Hepatocyte (in vitro differentiated cells): ENCODE results near the gene ZBTB5. TPM values are rescaled to one million over a fixed set of nuclear protein-coding genes. Genes with fewer than 3 reads are reported as not detected.

Experiments
- DNase-seq: peaks from one replicate; pipeline ENCODE4 v3.0.0-alpha.2; 2016; ENCODE audit warnings: low spot score
- H2AFZ ChIP-seq: fragments of 200-600 bp; sonication (generic); 2 replicates; pipeline ENCODE4 v1.6.0; 2016; ENCODE audit warnings: antibody characterized with exemption, mild to moderate bottlenecking
- H3K27ac ChIP-seq: fragments of 200-600 bp; sonication (generic); 2 replicates; pipeline ENCODE4 v1.5.1; 2016; ENCODE audit warnings: mild to moderate bottlenecking
- H3K27me3 ChIP-seq: fragments of 200-600 bp; sonication (generic); 2 replicates; pipeline ENCODE4 v1.6.1; 2016
- H3K36me3 ChIP-seq: fragments of 200-600 bp; sonication (generic); replicated peaks from 2 replicates; pipeline ENCODE4 v1.5.1; 2016; ENCODE audit warnings: low read depth; ENCODE audit not compliant: insufficient read depth
- H3K4me1 ChIP-seq: fragments of 200-600 bp; sonication (generic); 2 replicates; pipeline ENCODE4 v1.5.1; 2016; ENCODE audit warnings: mild to moderate bottlenecking, moderate library complexity; ENCODE audit not compliant: insufficient read depth
- H3K4me2 ChIP-seq: fragments of 200-600 bp; sonication (generic); 2 replicates; pipeline ENCODE4 v1.6.0; 2016
- H3K4me3 ChIP-seq: fragments of 200-600 bp; sonication (generic); 2 replicates; pipeline ENCODE4 v1.5.1; 2016; ENCODE audit warnings: mild to moderate bottlenecking
- H3K79me2 ChIP-seq: fragments of 200-600 bp; sonication (generic); 2 replicates; pipeline ENCODE4 v1.6.0; 2017; ENCODE audit warnings: mild to moderate bottlenecking
- H3K9me2 ChIP-seq: fragments of 200-600 bp; sonication (generic); replicated peaks from 2 replicates; pipeline ENCODE4 v1.6.0; 2017; ENCODE audit warnings: mild to moderate bottlenecking; ENCODE audit not compliant: insufficient read depth
- H3K9me3 ChIP-seq: fragments of 200-600 bp; sonication (generic); 2 replicates; pipeline ENCODE4 v1.5.1; 2016; ENCODE audit warnings: low read depth, mild to moderate bottlenecking
- H4K20me1 ChIP-seq: fragments of 200-600 bp; sonication (generic); 2 replicates; pipeline ENCODE4 v1.6.0; 2016; ENCODE audit warnings: mild to moderate bottlenecking; ENCODE audit not compliant: insufficient read depth, poor library complexity, severe bottlenecking
- EZH2 ChIP-seq: fragments of 200-600 bp; sonication (generic); IDR thresholded peaks from 2 replicates; pipeline ENCODE4 v1.6.1; 2016; ENCODE audit warnings: antibody characterized with exemption, mild to moderate bottlenecking, borderline replicate concordance
- EZH2phosphoT487 ChIP-seq: fragments of 200-600 bp; sonication (generic); IDR thresholded peaks from one replicate; pipeline ENCODE4 v1.6.1; 2018; ENCODE audit warnings: antibody characterized with exemption, mild to moderate bottlenecking, low read depth, moderate library complexity; ENCODE audit not compliant: unreplicated experiment, severe bottlenecking
- WGBS: methylation state at CpG from one replicate; pipeline ENCODE4 v1.1.6; 2016; ENCODE audit warnings: low lambda C conversion rate; ENCODE audit errors: missing lambda C conversion rate; 5-methylcytosine and 5-hydroxymethylcytosine counted together
- polyA plus RNA-seq: library from polyadenylated mRNA; unstranded; fragments of >200 nt; fragmentation: Nextera tagmentation; extraction: Ambion mirVana; gene quantifications from 2 replicates; pipeline ENCODE4 v1.2.1, GENCODE V29; 2016
- total RNA-seq: library from RNA; depleted of rRNA; stranded (reverse); fragments of >200 nt; gene quantifications from 2 replicates; pipeline ENCODE4 v1.2.3, GENCODE V29; 2014
- TF ChIP-seq, protein P1 (sequence below): fragments of 200-600 bp; sonication (generic); IDR thresholded peaks from 2 replicates; pipeline ENCODE4 v1.5.1; 2016; ENCODE audit warnings: antibody characterized with exemption, mild to moderate bottlenecking; ENCODE audit not compliant: poor library complexity

ZBTB5 gene
- total and polyA plus RNA-seq, 2 experiments from 2014 or later = 3.8 to 21.8 TPM

DNA sequence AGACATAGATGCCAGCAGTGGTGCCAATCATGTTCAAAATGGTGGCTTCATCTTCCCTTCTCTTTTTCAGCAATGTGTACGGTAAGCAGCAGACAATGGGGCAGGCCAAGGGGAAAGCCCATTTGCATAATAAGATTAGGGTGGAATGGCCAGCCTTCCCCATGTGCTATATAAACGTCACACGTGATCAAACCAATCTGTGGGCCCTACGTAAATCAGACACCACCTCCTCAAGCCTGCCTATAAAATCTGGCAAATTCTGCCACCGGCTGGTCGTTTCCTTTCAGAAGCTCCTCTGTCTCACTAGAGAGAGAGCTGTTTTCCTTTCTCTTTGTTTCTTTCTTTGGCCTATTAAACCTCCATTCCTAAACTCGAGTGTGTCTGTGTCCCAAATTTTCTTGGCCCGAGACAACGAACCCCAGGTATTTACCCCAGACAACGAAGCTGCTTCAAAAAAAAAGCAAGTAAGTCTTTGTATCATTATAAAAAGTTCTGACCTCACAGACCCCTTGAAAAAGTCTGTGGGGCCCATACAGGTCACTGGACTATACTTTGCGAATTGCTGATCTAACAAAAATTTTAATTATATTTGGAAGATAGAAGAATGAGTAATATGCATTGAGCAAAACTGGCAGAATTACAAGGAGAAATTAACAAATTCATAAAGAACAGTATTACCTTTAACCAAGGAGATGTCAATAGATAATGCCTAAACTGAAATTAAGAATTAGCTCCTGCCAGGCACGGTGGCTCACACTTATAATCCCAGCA is 15.2 kb downstream of the ZBTB5 start:
- no peaks in the 10 kb centered on the region for H3K9me2 ChIP-seq
- no peaks in the 10 kb centered on the region for H3K27me3 ChIP-seq
- H2AFZ ChIP-seq = no peak overlapping the region
- no peaks in the 10 kb centered on the region for H3K9me3 ChIP-seq
- no peak overlapping the region for H3K4me3 ChIP-seq
- peaks cover 99% of the 10 kb centered on the region for H3K79me2 ChIP-seq
- peaks cover 59% of the 10 kb centered on the region for H4K20me1 ChIP-seq
- WGBS = 79% methylated on average over 12 of the region's 12 CpGs
- H3K27ac ChIP-seq = no peak overlapping the region
- TF ChIP-seq EZH2phosphoT487 (no peak), EZH2 (no peak)
- TF ChIP-seq, protein P1, sequence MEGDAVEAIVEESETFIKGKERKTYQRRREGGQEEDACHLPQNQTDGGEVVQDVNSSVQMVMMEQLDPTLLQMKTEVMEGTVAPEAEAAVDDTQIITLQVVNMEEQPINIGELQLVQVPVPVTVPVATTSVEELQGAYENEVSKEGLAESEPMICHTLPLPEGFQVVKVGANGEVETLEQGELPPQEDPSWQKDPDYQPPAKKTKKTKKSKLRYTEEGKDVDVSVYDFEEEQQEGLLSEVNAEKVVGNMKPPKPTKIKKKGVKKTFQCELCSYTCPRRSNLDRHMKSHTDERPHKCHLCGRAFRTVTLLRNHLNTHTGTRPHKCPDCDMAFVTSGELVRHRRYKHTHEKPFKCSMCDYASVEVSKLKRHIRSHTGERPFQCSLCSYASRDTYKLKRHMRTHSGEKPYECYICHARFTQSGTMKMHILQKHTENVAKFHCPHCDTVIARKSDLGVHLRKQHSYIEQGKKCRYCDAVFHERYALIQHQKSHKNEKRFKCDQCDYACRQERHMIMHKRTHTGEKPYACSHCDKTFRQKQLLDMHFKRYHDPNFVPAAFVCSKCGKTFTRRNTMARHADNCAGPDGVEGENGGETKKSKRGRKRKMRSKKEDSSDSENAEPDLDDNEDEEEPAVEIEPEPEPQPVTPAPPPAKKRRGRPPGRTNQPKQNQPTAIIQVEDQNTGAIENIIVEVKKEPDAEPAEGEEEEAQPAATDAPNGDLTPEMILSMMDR = no peak
- H3K4me1 ChIP-seq = peaks cover 8% of the 10 kb centered on the region
- DNase-seq = no peak
- no peaks in the 10 kb centered on the region for H3K36me3 ChIP-seq
- no peak overlapping the region for H3K4me2 ChIP-seq

DNA sequence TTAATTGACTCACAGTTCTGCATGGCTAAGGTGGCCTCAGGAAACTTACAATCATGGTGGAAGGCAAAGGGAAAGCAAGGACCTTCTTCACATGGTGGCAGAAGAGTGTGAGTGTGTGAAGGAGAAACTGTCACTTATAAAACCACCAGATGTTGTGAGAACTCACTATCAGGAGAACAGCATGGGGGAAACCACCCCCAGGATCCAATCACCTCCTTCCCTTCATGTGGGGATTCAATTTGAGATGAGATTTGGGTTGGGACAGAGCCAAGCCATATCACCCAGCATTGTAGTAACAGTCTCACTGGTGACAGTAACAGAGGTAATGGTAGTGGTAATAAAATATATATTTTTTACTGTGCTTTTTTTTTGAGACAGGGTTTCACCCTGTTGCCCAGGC is 18.1 kb downstream of the ZBTB5 start:
- peaks cover 3% of the 10 kb centered on the region for H3K4me1 ChIP-seq
- H3K4me2 ChIP-seq = no peak overlapping the region
- H3K9me3 ChIP-seq = no peaks in the 10 kb centered on the region
- no peak overlapping the region for H2AFZ ChIP-seq
- no peaks in the 10 kb centered on the region for H3K36me3 ChIP-seq
- no peak for DNase-seq
- no peak for TF ChIP-seq EZH2phosphoT487
- TF ChIP-seq EZH2 = no peak
- TF ChIP-seq, protein P1 = no peak
- no peaks in the 10 kb centered on the region for H3K9me2 ChIP-seq
- no peaks in the 10 kb centered on the region for H3K27me3 ChIP-seq
- H3K4me3 ChIP-seq = no peak overlapping the region
- H3K79me2 ChIP-seq = peaks cover 97% of the 10 kb centered on the region
- H4K20me1 ChIP-seq = peaks cover 47% of the 10 kb centered on the region
- no peak overlapping the region for H3K27ac ChIP-seq

DNA sequence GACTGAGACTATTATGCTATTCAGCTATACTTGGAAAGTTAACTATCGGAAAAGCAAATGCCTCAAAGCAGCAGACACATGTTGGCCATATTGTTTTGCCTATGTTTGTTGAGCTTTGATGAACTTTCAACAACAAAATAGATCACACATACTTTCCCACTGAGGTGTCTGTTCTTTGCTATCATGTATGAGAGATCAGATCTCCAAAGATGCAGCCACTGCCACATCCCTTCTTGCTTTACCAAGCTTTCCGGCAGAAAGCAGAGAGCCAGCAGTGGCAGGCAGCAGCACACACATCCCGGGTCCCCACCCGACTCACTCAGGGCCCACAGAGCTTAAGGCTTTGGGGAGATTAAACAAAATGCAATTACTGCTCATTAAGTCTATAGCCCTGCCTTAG is 18.8 kb downstream of the ZBTB5 start:
- H3K4me1 ChIP-seq = peaks cover 3% of the 10 kb centered on the region
- no peaks in the 10 kb centered on the region for H3K36me3 ChIP-seq
- H3K9me2 ChIP-seq = no peaks in the 10 kb centered on the region
- TF ChIP-seq EZH2phosphoT487 (no peak), EZH2 (no peak)
- TF ChIP-seq, protein P1 = no peak
- no peak overlapping the region for H2AFZ ChIP-seq
- no peaks in the 10 kb centered on the region for H3K27me3 ChIP-seq
- peaks cover 44% of the 10 kb centered on the region for H4K20me1 ChIP-seq
- DNase-seq = no peak
- no peaks in the 10 kb centered on the region for H3K9me3 ChIP-seq
- no peak overlapping the region for H3K4me3 ChIP-seq
- no peak overlapping the region for H3K4me2 ChIP-seq
- 76% methylated on average over 4 of the region's 4 CpGs for WGBS
- H3K27ac ChIP-seq = no peak overlapping the region
- peaks cover 92% of the 10 kb centered on the region for H3K79me2 ChIP-seq
